ENCODE results near the gene RASA3. TPM values are rescaled to one million over a fixed set of nuclear protein-coding genes. Genes with fewer than 3 reads are reported as not detected.
A peak's percentile ranks its signal among the peaks of the same experiment; 100 is the strongest.
"Not testable (repeated sequence)": the region's sequence is repeated elsewhere in the genome, so short reads cannot be mapped to it uniquely, and the experiment has no call there.

The RASA3 gene
- total RNA-seq, 1 experiment from 2014 or later: 0.56 TPM

DNA sequence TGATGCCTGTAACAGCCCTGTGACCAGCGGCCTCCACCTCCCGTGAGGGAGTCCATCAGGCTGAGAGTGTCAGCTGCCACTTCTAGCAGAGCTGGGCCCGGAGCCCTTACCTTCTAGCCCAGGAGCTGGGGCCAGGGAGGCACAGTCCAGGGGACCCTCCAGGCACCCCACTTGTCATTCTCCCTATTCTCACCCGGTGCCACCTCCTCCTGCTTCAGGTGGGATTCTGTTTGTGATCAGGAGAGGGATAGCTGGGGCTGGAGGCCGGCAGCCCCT lies 4.1 kb downstream of the RASA3 start:
- Histone ChIP-seq H3K27me3 (ENCODE audit: low read length) (no peaks in the 10 kb centered on the region), H3K9me3 (ENCODE audit: low read length) (no peaks in the 10 kb centered on the region), H3K36me3 (ENCODE audit: insufficient read depth, low read length) (no peaks in the 10 kb centered on the region), H3K9me2 (replicated peaks; ENCODE audit: insufficient read depth, low read length) (no peaks in the 10 kb centered on the region), H3K4me3 (ENCODE audit: low read length) (peak overlapping the region; percentile 56), H3K9ac (ENCODE audit: low read length) (peak overlapping the region; percentile 60), H3K4me1 (ENCODE audit: low read length) (peaks cover 38% of the 10 kb centered on the region), H3K79me2 (ENCODE audit: low read length) (no peaks in the 10 kb centered on the region), H4K20me1 (ENCODE audit: insufficient read depth, low read depth, low read length) (no peaks in the 10 kb centered on the region), H2AFZ (ENCODE audit: low read length) (peak overlapping the region; percentile 79; the same call in 1 of the 2 replicates), H3K4me2 (ENCODE audit: low read depth, low read length, poor library complexity, severe bottlenecking) (peak overlapping the region; percentile 72), H3K27ac (ENCODE audit: low read length) (no peak overlapping the region)
- no peak for DNase-seq

DNA sequence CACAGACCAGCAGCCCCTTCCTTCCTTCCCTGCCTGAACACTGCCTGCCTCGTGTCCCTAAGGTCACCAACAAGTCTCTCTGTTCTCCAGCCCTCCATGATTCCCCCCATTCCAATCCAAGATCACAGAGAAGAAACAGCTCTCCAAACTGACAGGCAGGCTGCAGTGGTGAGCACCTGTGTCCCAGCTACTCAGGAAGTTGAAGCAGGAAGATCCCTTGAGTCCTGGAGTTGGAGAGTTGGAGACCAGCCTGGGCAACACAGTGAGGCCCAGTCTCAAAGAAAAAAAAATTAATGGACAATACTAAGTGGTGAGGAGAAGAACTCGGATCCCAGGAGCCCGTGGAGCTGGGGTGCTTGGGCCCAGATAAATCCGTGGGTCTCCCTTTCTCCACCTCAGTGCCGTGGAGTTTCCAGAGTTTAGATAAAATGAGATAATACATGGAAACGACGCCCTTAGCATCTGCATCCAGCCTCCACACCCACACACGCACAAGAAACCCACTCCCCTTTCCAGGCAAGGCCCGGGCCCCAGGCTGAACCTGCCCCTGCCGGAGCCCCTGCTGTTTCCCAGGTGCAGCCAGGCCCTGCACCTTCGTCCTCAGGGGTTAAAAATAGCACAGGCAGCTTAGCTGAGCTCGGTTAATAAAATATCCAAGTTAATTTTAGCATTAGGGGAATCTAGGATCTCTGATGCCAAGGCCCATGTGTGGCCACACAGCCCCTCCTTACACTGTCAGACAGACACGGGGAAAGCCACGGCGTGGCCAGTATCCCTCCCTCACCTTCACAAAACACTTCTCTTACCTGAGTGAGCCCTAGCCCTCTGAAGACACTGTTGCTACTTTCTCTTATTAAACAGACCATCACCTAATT lies 4.7 kb downstream of the RASA3 start:
- Histone ChIP-seq H2AFZ (ENCODE audit: low read length) (no peak overlapping the region), H3K9me2 (replicated peaks; ENCODE audit: insufficient read depth, low read length) (no peaks in the 10 kb centered on the region), H3K27ac (ENCODE audit: low read length) (no peak overlapping the region), H3K36me3 (ENCODE audit: insufficient read depth, low read length) (no peaks in the 10 kb centered on the region), H3K4me2 (ENCODE audit: low read depth, low read length, poor library complexity, severe bottlenecking) (peak overlapping the region; percentile 72), H3K4me1 (ENCODE audit: low read length) (peaks cover 38% of the 10 kb centered on the region), H3K79me2 (ENCODE audit: low read length) (no peaks in the 10 kb centered on the region), H3K9me3 (ENCODE audit: low read length) (no peaks in the 10 kb centered on the region), H4K20me1 (ENCODE audit: insufficient read depth, low read depth, low read length) (no peaks in the 10 kb centered on the region), H3K27me3 (ENCODE audit: low read length) (no peaks in the 10 kb centered on the region), H3K4me3 (ENCODE audit: low read length) (peak overlapping the region; percentile 56; the same call in 1 of the 2 replicates), H3K9ac (ENCODE audit: low read length) (peak overlapping the region; percentile 60)
- no peak for DNase-seq

DNA sequence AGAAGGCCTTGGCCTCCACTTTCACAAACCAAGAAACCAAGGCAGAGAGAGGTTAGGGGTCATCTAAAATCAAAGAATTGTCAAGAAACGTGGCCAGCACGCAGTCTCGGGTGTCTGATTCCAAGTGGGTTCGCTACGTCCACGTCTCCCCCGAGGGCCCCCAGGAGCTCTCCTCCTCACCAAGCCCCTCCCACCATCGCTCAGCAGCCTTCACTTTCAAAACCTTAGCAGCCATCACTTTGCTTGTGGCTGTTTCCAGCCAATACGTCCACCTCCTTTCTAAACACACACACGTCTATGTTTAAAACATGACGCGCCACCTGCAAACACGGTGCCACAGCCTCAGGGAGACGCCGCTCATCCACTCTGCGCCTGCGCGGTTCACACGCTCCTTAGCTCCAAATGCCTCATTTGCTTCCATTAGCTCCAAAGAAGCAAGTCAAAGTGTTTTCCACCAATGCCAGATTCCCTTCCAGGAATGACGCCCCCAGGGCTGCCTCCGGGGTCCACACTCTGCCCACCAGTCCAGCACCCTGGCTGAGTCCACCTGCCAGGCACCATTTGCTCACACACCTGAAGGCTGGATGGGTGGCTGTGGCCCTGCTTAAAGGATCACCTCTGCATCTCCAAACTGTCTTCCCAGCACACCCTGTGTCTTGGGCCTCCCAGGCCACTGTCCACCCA lies 5.5 kb downstream of the RASA3 start:
- H3K36me3 ChIP-seq (ENCODE audit: insufficient read depth, low read length): no peaks in the 10 kb centered on the region
- no peak overlapping the region for H3K4me2 ChIP-seq (ENCODE audit: low read depth, low read length, poor library complexity, severe bottlenecking)
- no peak for DNase-seq
- H3K4me1 ChIP-seq (ENCODE audit: low read length): peaks cover 33% of the 10 kb centered on the region
- H3K9me3 ChIP-seq (ENCODE audit: low read length): no peaks in the 10 kb centered on the region
- no peak overlapping the region for H3K4me3 ChIP-seq (ENCODE audit: low read length)
- no peaks in the 10 kb centered on the region for H4K20me1 ChIP-seq (ENCODE audit: insufficient read depth, low read depth, low read length)
- no peak overlapping the region for H3K27ac ChIP-seq (ENCODE audit: low read length)
- no peak overlapping the region for H2AFZ ChIP-seq (ENCODE audit: low read length)
- no peaks in the 10 kb centered on the region for H3K9me2 ChIP-seq (replicated peaks; ENCODE audit: insufficient read depth, low read length)
- H3K79me2 ChIP-seq (ENCODE audit: low read length): no peaks in the 10 kb centered on the region
- no peaks in the 10 kb centered on the region for H3K27me3 ChIP-seq (ENCODE audit: low read length)
- H3K9ac ChIP-seq (ENCODE audit: low read length): no peak overlapping the region

DNA sequence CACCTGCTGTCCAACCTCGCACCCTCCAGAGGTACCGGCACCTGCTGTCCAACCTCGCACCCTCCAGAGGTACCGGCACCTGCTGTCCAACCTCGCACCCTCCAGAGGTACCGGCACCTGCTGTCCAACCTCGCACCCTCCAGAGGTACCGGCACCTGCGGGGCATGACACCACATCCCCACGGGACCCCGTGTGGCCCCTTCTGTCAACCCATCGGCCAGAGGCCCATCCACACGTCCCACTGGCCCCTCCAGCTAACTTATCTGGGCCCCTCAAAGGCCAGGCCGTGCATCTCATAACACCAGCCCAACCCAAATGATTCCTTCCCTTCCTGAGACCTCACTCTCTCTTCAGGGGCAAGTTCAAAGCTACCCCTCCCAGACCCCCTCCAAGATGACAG lies 6.3 kb downstream of the RASA3 start:
- not testable (repeated sequence) for H3K27ac ChIP-seq (ENCODE audit: low read length); H3K79me2 ChIP-seq (ENCODE audit: low read length); H3K9ac ChIP-seq (ENCODE audit: low read length); H3K4me3 ChIP-seq (ENCODE audit: low read length); H3K4me2 ChIP-seq (ENCODE audit: low read depth, low read length, poor library complexity, severe bottlenecking); H3K9me3 ChIP-seq (ENCODE audit: low read length); H2AFZ ChIP-seq (ENCODE audit: low read length); H4K20me1 ChIP-seq (ENCODE audit: insufficient read depth, low read depth, low read length); H3K36me3 ChIP-seq (ENCODE audit: insufficient read depth, low read length); H3K9me2 ChIP-seq (replicated peaks; ENCODE audit: insufficient read depth, low read length); DNase-seq; H3K27me3 ChIP-seq (ENCODE audit: low read length)
- H3K4me1 ChIP-seq (ENCODE audit: low read length): peaks cover 24% of the 10 kb centered on the region

DNA sequence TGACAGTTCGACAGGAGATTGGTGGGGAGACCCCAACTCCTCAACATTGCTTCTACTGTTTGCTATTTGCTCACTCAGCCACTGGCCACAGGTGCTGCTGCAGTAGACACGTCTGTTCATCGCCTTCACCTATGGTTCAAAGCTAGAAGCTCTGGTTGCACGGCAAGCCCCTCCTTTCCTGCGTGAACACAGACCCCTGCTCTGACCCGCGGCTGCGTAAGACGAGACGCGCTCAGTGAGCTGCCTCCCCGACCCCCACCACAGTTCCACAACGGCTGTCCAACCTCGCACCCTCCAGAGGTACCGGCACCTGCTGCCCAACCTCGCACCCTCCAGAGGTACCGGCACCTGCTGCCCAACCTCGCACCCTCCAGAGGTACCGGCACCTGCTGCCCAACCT lies 6.8 kb downstream of the RASA3 start:
- no peaks in the 10 kb centered on the region for H3K79me2 ChIP-seq (ENCODE audit: low read length)
- H3K36me3 ChIP-seq (ENCODE audit: insufficient read depth, low read length): no peaks in the 10 kb centered on the region
- no peaks in the 10 kb centered on the region for H4K20me1 ChIP-seq (ENCODE audit: insufficient read depth, low read depth, low read length)

DNA sequence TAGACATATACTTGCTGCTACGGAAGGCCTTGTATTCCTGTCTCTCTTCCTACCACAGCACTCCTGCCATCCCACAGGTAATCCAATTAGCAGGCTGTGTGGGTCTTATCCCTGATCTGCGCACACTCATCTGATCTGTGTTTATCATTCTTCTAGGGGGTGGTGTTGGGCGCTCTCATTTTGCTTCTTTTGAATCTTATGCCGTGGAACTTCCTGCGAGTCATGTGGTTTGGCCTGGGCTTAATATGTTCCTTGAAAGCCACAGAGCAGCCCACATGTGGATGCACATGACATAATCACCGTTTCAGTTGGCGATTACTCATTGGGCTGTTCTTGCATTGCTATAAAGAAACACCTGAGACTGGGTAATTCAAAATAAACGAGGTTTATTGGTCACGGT lies 7.5 kb downstream of the RASA3 start:
- no peaks in the 10 kb centered on the region for H3K79me2 ChIP-seq (ENCODE audit: low read length)
- no peaks in the 10 kb centered on the region for H3K9me3 ChIP-seq (ENCODE audit: low read length)
- H3K4me1 ChIP-seq (ENCODE audit: low read length): peaks cover 18% of the 10 kb centered on the region
- no peaks in the 10 kb centered on the region for H3K9me2 ChIP-seq (replicated peaks; ENCODE audit: insufficient read depth, low read length)
- no peak overlapping the region for H3K4me3 ChIP-seq (ENCODE audit: low read length)
- DNase-seq: no peak
- no peak overlapping the region for H3K9ac ChIP-seq (ENCODE audit: low read length)
- no peak overlapping the region for H3K4me2 ChIP-seq (ENCODE audit: low read depth, low read length, poor library complexity, severe bottlenecking)
- no peaks in the 10 kb centered on the region for H3K27me3 ChIP-seq (ENCODE audit: low read length)
- no peak overlapping the region for H3K27ac ChIP-seq (ENCODE audit: low read length)
- no peaks in the 10 kb centered on the region for H4K20me1 ChIP-seq (ENCODE audit: insufficient read depth, low read depth, low read length)
- no peaks in the 10 kb centered on the region for H3K36me3 ChIP-seq (ENCODE audit: insufficient read depth, low read length)
- no peak overlapping the region for H2AFZ ChIP-seq (ENCODE audit: low read length)

More for the DNA sequence above, 6.8 kb downstream of the RASA3 start:
- no peak overlapping the region for H3K9ac ChIP-seq (ENCODE audit: low read length)
- H3K27me3 ChIP-seq (ENCODE audit: low read length): no peaks in the 10 kb centered on the region
- no peaks in the 10 kb centered on the region for H3K9me2 ChIP-seq (replicated peaks; ENCODE audit: insufficient read depth, low read length)
- no peak overlapping the region for H3K4me2 ChIP-seq (ENCODE audit: low read depth, low read length, poor library complexity, severe bottlenecking)
- H3K9me3 ChIP-seq (ENCODE audit: low read length): no peaks in the 10 kb centered on the region
- DNase-seq: no peak
- H2AFZ ChIP-seq (ENCODE audit: low read length): no peak overlapping the region
- no peak overlapping the region for H3K27ac ChIP-seq (ENCODE audit: low read length)
- H3K4me1 ChIP-seq (ENCODE audit: low read length): peaks cover 19% of the 10 kb centered on the region
- no peak overlapping the region for H3K4me3 ChIP-seq (ENCODE audit: low read length)

DNA sequence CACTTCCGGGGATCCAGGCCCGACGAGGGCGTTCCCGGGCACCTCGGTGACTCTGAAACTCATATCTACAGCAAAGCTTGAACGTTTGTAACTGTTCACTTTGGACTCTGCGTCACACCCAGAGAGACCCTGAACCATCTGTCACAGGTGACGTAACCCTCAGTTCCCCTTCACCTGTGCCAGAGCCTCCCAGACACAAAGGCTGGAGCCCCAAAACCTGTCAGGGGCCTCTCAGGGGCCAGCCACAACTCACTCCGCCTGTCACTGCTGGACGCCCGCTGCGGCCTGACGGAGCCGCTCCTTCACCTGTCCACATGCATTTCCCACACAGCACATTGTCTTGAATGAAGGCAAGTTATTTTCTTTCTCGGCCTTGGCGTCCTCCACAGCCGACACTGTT lies 8.0 kb downstream of the RASA3 start:
- Histone ChIP-seq H3K79me2 (ENCODE audit: low read length) (no peaks in the 10 kb centered on the region), H3K27me3 (ENCODE audit: low read length) (no peaks in the 10 kb centered on the region), H3K4me1 (ENCODE audit: low read length) (peaks cover 15% of the 10 kb centered on the region), H2AFZ (ENCODE audit: low read length) (no peak overlapping the region), H3K27ac (ENCODE audit: low read length) (no peak overlapping the region), H3K9ac (ENCODE audit: low read length) (no peak overlapping the region), H3K36me3 (ENCODE audit: insufficient read depth, low read length) (no peaks in the 10 kb centered on the region), H4K20me1 (ENCODE audit: insufficient read depth, low read depth, low read length) (no peaks in the 10 kb centered on the region), H3K4me3 (ENCODE audit: low read length) (no peak overlapping the region), H3K9me2 (replicated peaks; ENCODE audit: insufficient read depth, low read length) (no peaks in the 10 kb centered on the region), H3K4me2 (ENCODE audit: low read depth, low read length, poor library complexity, severe bottlenecking) (no peak overlapping the region), H3K9me3 (ENCODE audit: low read length) (no peaks in the 10 kb centered on the region)
- no peak for DNase-seq

DNA sequence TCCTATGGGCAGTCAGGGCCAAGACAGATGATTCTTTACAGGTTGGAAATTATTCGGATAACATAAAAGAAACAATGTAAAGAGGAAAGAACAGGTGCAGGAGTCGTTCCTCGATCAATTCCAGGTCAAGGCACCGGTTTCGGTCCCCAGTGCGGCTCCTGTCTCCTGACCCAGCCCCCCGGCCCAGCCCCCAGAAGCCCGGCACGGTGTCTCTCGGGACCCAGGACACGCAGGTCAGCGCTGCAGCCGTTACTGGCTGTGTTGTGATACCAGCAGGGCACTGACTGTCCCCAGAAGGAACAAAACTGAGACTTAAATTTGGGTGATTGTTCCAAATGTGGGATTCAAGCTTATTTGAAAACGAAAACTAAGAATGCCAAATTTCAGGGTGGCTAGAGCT lies 8.5 kb downstream of the RASA3 start:
- H3K79me2 ChIP-seq (ENCODE audit: low read length): no peaks in the 10 kb centered on the region
- H4K20me1 ChIP-seq (ENCODE audit: insufficient read depth, low read depth, low read length): no peaks in the 10 kb centered on the region

More for the DNA sequence above, 8.5 kb downstream of the RASA3 start:
- no peak overlapping the region for H3K4me3 ChIP-seq (ENCODE audit: low read length)
- no peaks in the 10 kb centered on the region for H3K27me3 ChIP-seq (ENCODE audit: low read length)
- no peaks in the 10 kb centered on the region for H3K9me3 ChIP-seq (ENCODE audit: low read length)
- no peak overlapping the region for H3K4me2 ChIP-seq (ENCODE audit: low read depth, low read length, poor library complexity, severe bottlenecking)
- H3K9ac ChIP-seq (ENCODE audit: low read length): no peak overlapping the region
- no peak for DNase-seq
- no peaks in the 10 kb centered on the region for H3K36me3 ChIP-seq (ENCODE audit: insufficient read depth, low read length)
- H3K27ac ChIP-seq (ENCODE audit: low read length): no peak overlapping the region
- H3K9me2 ChIP-seq (replicated peaks; ENCODE audit: insufficient read depth, low read length): no peaks in the 10 kb centered on the region
- H3K4me1 ChIP-seq (ENCODE audit: low read length): peaks cover 9% of the 10 kb centered on the region
- H2AFZ ChIP-seq (ENCODE audit: low read length): no peak overlapping the region
